ENCODE results near the gene FAM222A. TPM values are rescaled to one million over a fixed set of nuclear protein-coding genes. Genes with fewer than 3 reads are reported as not detected.
A peak's percentile ranks its signal among the peaks of the same experiment; 100 is the strongest.

Gene FAM222A
- total RNA-seq, 2 donors from 2014 or later, result 21.6 to 24.4 TPM

- peaks cover 8% of the 10 kb centered on the region for H3K27me3 Mint-ChIP-seq (ENCODE audit: insufficient read depth)
- H3K4me1 ChIP-seq (ENCODE audit: control insufficient read depth, insufficient read depth, low read length), result peaks cover 25% of the 10 kb centered on the region
- peak overlapping the region; percentile 70 for H3K4me3 Mint-ChIP-seq
- no peak for TF ChIP-seq CTCF (conservative IDR thresholded peaks at IDR 0.05)
- H3K4me3 ChIP-seq (ENCODE audit: low read length), result peak overlapping the region; percentile 4
- peaks cover 12% of the 10 kb centered on the region for H3K36me3 Mint-ChIP-seq (ENCODE audit: low read depth)
- H3K4me1 Mint-ChIP-seq, result peaks cover 43% of the 10 kb centered on the region
- H3K9ac ChIP-seq (ENCODE audit: extremely low read depth, low read length, poor library complexity, severe bottlenecking), result no peak overlapping the region
- H3K36me3 ChIP-seq (ENCODE audit: control insufficient read depth, insufficient read depth, low read length), result peaks cover 9% of the 10 kb centered on the region
- H3K27ac ChIP-seq (ENCODE audit: low read depth, low read length), result no peak overlapping the region
- H3K9me3 ChIP-seq (ENCODE audit: control insufficient read depth, low read length), result no peaks in the 10 kb centered on the region
- 65 to 82% methylated on average over 14 to 18 of the region's 18 CpGs for WGBS, 2 experiments (ENCODE audit: insufficient coverage in 1 of 2, insufficient read length in 1 of 2)
- H3K27me3 ChIP-seq (ENCODE audit: control insufficient read depth, insufficient read depth, low read length, poor library complexity, severe bottlenecking), result peaks cover 2% of the 10 kb centered on the region
- no peak for DNase-seq
- H3K9me3 Mint-ChIP-seq, result no peaks in the 10 kb centered on the region
- no peak overlapping the region for H3K27ac Mint-ChIP-seq
Measured at GRCh38 chr12:109717390-109718357, 4.0 kb downstream of the FAM222A start.

GRCh38 chr12:109718390-109718789 is 4.8 kb downstream of the FAM222A start:
- peaks cover 44% of the 10 kb centered on the region for H3K4me1 Mint-ChIP-seq
- Histone ChIP-seq H3K9me3 (ENCODE audit: control insufficient read depth, low read length) (no peaks in the 10 kb centered on the region), H3K27me3 (ENCODE audit: control insufficient read depth, insufficient read depth, low read length, poor library complexity, severe bottlenecking) (no peaks in the 10 kb centered on the region), H3K4me3 (ENCODE audit: low read length) (no peak overlapping the region), H3K27ac (ENCODE audit: low read depth, low read length) (peak overlapping the region; percentile 59), H3K9ac (ENCODE audit: extremely low read depth, low read length, poor library complexity, severe bottlenecking) (no peak overlapping the region), H3K36me3 (ENCODE audit: control insufficient read depth, insufficient read depth, low read length) (peaks cover 9% of the 10 kb centered on the region), H3K4me1 (ENCODE audit: control insufficient read depth, insufficient read depth, low read length) (peaks cover 25% of the 10 kb centered on the region)
- peak overlapping the region; percentile 70 for H3K4me3 Mint-ChIP-seq
- H3K27me3 Mint-ChIP-seq (ENCODE audit: insufficient read depth), result peaks cover 8% of the 10 kb centered on the region
- H3K27ac Mint-ChIP-seq, result no peak overlapping the region
- WGBS, 2 experiments (ENCODE audit: insufficient coverage in 1 of 2, insufficient read length in 1 of 2), result 3 to 6% methylated on average over 13 to 33 of the region's 33 CpGs
- no peak for TF ChIP-seq CTCF (conservative IDR thresholded peaks at IDR 0.05)
- H3K9me3 Mint-ChIP-seq, result no peaks in the 10 kb centered on the region
- DNase-seq, result peak; percentile 97
- peaks cover 12% of the 10 kb centered on the region for H3K36me3 Mint-ChIP-seq (ENCODE audit: low read depth)

- Histone ChIP-seq H3K9ac (ENCODE audit: extremely low read depth, low read length, poor library complexity, severe bottlenecking) (no peak overlapping the region), H3K27me3 (ENCODE audit: control insufficient read depth, insufficient read depth, low read length, poor library complexity, severe bottlenecking) (no peaks in the 10 kb centered on the region), H3K36me3 (ENCODE audit: control insufficient read depth, insufficient read depth, low read length) (peaks cover 15% of the 10 kb centered on the region), H3K4me1 (ENCODE audit: control insufficient read depth, insufficient read depth, low read length) (peaks cover 25% of the 10 kb centered on the region), H3K27ac (ENCODE audit: low read depth, low read length) (peak overlapping the region; percentile 67), H3K9me3 (ENCODE audit: control insufficient read depth, low read length) (no peaks in the 10 kb centered on the region), H3K4me3 (ENCODE audit: low read length) (no peak overlapping the region)
- DNase-seq, result peak; percentile 88
- Mint-ChIP-seq H3K36me3 (ENCODE audit: low read depth) (peaks cover 12% of the 10 kb centered on the region), H3K4me1 (peaks cover 44% of the 10 kb centered on the region), H3K27ac (peak overlapping the region; percentile 88), H3K4me3 (peak overlapping the region; percentile 70), H3K9me3 (no peaks in the 10 kb centered on the region), H3K27me3 (ENCODE audit: insufficient read depth) (peaks cover 8% of the 10 kb centered on the region)
- 52 to 63% methylated on average over 5 to 12 of the region's 12 CpGs for WGBS, 2 experiments (ENCODE audit: insufficient coverage in 1 of 2, insufficient read length in 1 of 2)
- peak; percentile 71 for TF ChIP-seq CTCF (conservative IDR thresholded peaks at IDR 0.05)
Measured at GRCh38 chr12:109719123-109720022, 5.7 kb downstream of the FAM222A start.
